Adipocyte (in vitro differentiated cells): ENCODE data around the gene CLMN.

ENCODE experiments used
- DNase-seq: peaks from one replicate; pipeline ENCODE4 v3.0.0-alpha.2; 2015; ENCODE audit warnings: low read depth
- H3K27me3 ChIP-seq: replicated peaks from 2 replicates; pipeline ENCODE4 v1.7.0; 2013; ENCODE audit warnings: mild to moderate bottlenecking, low read length, moderate library complexity; ENCODE audit not compliant: control insufficient read depth, insufficient read depth
- H3K36me3 ChIP-seq: 2 replicates; pipeline ENCODE4 v1.7.0; 2013; ENCODE audit warnings: low read length, mild to moderate bottlenecking, moderate library complexity; ENCODE audit not compliant: control insufficient read depth, insufficient read depth, severe bottlenecking
- H3K4me1 ChIP-seq: 2 replicates; pipeline ENCODE4 v1.7.0; 2013; ENCODE audit warnings: mild to moderate bottlenecking, low read length, moderate library complexity; ENCODE audit not compliant: control insufficient read depth, insufficient read depth
- H3K4me3 ChIP-seq: 2 replicates; pipeline ENCODE4 v1.7.0; 2013; ENCODE audit warnings: mild to moderate bottlenecking, low read length, moderate library complexity
- H3K9ac ChIP-seq: 2 replicates; pipeline ENCODE4 v1.7.0; 2013; ENCODE audit warnings: mild to moderate bottlenecking, low read length, moderate library complexity
- H3K9me3 ChIP-seq: 2 replicates; pipeline ENCODE4 v1.7.0; 2013; ENCODE audit warnings: mild to moderate bottlenecking, low read length, moderate library complexity; ENCODE audit not compliant: control insufficient read depth

The CLMN gene

GRCh38 chr14:95264271-95264973 is 55.3 kb downstream of the CLMN start:
- H3K4me1 ChIP-seq: peaks cover 19% of the 10 kb centered on the region
- no peaks in the 10 kb centered on the region for H3K27me3 ChIP-seq
- DNase-seq: no peak
- H3K36me3 ChIP-seq: no peaks in the 10 kb centered on the region
- H3K9ac ChIP-seq: no peak overlapping the region
- H3K9me3 ChIP-seq: no peaks in the 10 kb centered on the region
- no peak overlapping the region for H3K4me3 ChIP-seq

GRCh38 chr14:95263527-95264231 is 56.0 kb downstream of the CLMN start:
- Histone ChIP-seq H3K4me3 (no peak overlapping the region), H3K9me3 (no peaks in the 10 kb centered on the region), H3K36me3 (no peaks in the 10 kb centered on the region), H3K27me3 (no peaks in the 10 kb centered on the region), H3K4me1 (peaks cover 19% of the 10 kb centered on the region), H3K9ac (no peak overlapping the region)
- DNase-seq: no peak

DNA sequence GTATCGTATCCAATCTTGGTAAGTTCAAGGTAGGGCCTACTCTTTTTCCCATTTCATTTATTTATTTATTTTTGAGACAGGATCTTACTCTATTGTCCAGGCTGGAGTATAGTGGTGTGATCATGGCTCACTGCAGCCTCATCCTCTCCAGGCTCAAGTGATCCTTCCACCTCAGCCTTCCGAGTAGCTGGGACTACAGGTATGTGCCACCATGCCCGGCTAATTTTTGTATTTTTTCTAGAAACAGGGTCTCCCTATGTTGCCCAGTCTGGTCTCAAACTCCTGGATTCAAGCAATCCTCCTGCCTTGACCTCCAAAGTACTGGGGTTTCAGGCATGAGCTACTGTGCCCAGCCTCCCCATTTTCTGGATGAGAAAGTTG is 57.2 kb downstream of the CLMN start:
- no peaks in the 10 kb centered on the region for H3K9me3 ChIP-seq
- H3K9ac ChIP-seq: no peak overlapping the region
- no peaks in the 10 kb centered on the region for H3K36me3 ChIP-seq
- H3K27me3 ChIP-seq: no peaks in the 10 kb centered on the region
- DNase-seq: no peak
- peaks cover 19% of the 10 kb centered on the region for H3K4me1 ChIP-seq
- no peak overlapping the region for H3K4me3 ChIP-seq

- peaks cover 19% of the 10 kb centered on the region for H3K4me1 ChIP-seq
- H3K9me3 ChIP-seq: no peaks in the 10 kb centered on the region
- H3K36me3 ChIP-seq: no peaks in the 10 kb centered on the region
- no peak overlapping the region for H3K4me3 ChIP-seq
- DNase-seq: no peak
- no peaks in the 10 kb centered on the region for H3K27me3 ChIP-seq
- no peak overlapping the region for H3K9ac ChIP-seq
Observed at GRCh38 chr14:95261616-95262510, 57.8 kb downstream of the CLMN start.

GRCh38 chr14:95260537-95261361 is 59.0 kb downstream of the CLMN start:
- peak; percentile 5 for DNase-seq
- Histone ChIP-seq H3K4me1 (peaks cover 23% of the 10 kb centered on the region), H3K36me3 (no peaks in the 10 kb centered on the region), H3K9ac (no peak overlapping the region), H3K9me3 (no peaks in the 10 kb centered on the region), H3K27me3 (no peaks in the 10 kb centered on the region), H3K4me3 (no peak overlapping the region)

GRCh38 chr14:95258754-95259593 is 60.7 kb downstream of the CLMN start:
- H3K27me3 ChIP-seq: no peaks in the 10 kb centered on the region
- no peak for DNase-seq

DNA sequence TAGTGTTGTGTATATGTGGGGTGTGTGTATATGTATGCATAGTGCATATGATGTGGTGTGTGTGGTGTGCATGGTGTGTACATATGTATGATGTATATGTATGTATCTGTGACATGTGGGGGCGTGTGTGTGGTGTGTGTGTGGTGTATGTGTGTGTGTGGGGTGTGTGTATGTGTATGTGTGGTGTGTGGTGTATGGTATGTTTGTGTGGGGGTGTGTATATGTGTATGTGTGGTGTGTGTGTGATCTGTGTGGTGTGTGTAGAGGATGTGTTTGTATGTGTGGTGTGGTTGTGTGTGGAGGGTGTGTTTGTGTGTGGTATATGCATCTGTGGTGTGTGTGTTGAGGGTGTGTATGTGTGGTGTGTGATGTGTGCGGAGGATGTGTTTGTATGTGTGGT is 61.6 kb downstream of the CLMN start:
- Histone ChIP-seq H3K27me3 (no peaks in the 10 kb centered on the region), H3K36me3 (no peaks in the 10 kb centered on the region), H3K9me3 (no peaks in the 10 kb centered on the region), H3K4me3 (no peak overlapping the region), H3K4me1 (peaks cover 18% of the 10 kb centered on the region), H3K9ac (no peak overlapping the region)
- DNase-seq: no peak

More at GRCh38 chr14:95258754-95259593, 60.7 kb downstream of the CLMN start:
- no peaks in the 10 kb centered on the region for H3K36me3 ChIP-seq
- peaks cover 18% of the 10 kb centered on the region for H3K4me1 ChIP-seq
- H3K4me3 ChIP-seq: no peak overlapping the region
- H3K9ac ChIP-seq: no peak overlapping the region
- H3K9me3 ChIP-seq: no peaks in the 10 kb centered on the region

DNA sequence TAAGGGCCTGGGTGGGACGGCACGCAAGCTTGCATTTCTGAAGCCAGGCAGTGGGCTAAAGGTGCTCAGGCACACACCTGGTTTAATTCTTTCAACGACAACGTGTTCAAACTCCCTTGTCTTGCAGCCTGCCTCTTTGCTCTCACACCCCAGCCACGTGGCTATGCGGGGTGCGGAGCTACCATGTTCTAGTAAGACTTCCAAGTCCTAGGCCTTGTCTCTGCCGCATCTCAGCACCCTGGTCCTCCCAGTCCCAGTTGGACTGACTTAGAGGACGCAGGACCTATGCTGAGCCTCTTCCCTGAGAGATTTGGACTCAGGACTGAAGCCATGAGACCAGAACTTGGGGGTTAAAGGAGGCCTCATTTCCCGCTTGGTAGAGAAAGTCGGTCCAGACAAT is 62.2 kb downstream of the CLMN start:
- Histone ChIP-seq H3K4me1 (peaks cover 18% of the 10 kb centered on the region), H3K36me3 (no peaks in the 10 kb centered on the region), H3K4me3 (no peak overlapping the region), H3K9ac (no peak overlapping the region), H3K9me3 (no peaks in the 10 kb centered on the region), H3K27me3 (no peaks in the 10 kb centered on the region)
- DNase-seq: no peak

DNA sequence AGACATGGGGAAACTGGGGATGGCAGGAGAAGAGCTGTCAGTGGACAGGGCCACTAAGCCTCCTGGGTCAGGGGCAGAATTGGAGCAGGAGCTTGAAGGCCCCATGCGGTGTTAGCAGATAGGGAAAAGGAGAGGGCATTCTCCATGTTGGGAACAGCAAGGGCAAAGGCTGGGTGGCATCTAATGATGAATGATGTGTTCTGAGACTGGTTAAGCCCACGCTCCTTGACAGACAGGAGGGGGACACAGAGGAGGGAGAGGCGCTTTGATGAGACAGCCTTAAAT is 63.0 kb downstream of the CLMN start:
- no peak for DNase-seq
- Histone ChIP-seq H3K4me1 (peaks cover 18% of the 10 kb centered on the region), H3K9me3 (no peaks in the 10 kb centered on the region), H3K27me3 (no peaks in the 10 kb centered on the region), H3K9ac (no peak overlapping the region), H3K36me3 (no peaks in the 10 kb centered on the region), H3K4me3 (no peak overlapping the region)

DNA sequence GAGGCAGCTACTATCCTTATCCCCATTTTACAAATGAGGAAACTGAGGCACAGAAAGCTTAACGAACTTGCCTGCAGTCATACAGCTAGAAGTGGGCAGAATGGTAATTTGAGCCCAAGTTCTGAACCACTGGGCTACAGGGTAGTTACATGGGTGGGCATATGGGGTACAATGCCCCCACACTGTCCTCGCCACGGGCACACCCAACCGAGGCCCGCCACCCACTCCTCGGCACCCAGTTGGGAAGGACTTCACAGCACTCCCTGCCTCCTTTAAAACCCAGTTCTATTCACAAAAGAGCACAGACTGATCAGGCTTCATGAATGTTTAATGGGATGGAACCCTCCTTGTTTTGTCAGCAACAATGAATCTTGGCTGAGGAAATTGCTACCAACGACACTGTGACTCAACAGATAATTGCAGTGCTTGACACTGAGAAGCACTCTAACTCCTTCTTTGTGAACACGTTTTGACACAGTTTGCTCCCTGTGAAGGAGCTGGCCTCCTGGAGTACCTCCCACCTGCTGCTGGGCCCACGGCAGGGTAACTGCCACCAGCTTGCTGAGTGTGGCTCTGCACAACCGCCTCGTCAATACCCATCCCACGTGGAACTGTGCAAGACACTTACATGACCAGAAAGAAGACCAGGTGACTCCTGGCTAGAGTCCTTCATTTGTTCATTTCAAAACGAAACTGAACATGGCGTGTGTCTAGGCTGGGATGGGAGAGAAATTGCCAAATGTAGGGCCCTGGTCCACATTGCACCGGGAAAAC is 63.5 kb downstream of the CLMN start:
- no peak for DNase-seq
- peaks cover 18% of the 10 kb centered on the region for H3K4me1 ChIP-seq
- H3K9me3 ChIP-seq: no peaks in the 10 kb centered on the region
- no peak overlapping the region for H3K4me3 ChIP-seq
- no peaks in the 10 kb centered on the region for H3K27me3 ChIP-seq
- no peak overlapping the region for H3K9ac ChIP-seq
- no peaks in the 10 kb centered on the region for H3K36me3 ChIP-seq
